HL-60/S4 treated with phorbol 12-myristate 13-acetate at 8.2 ng/mL for 4 days and 3 days (cell line): Measurements from ENCODE around the gene AK2.
"Not testable (repeated sequence)": the region's sequence is repeated elsewhere in the genome, so short reads cannot be mapped to it uniquely, and the experiment has no call there.

ENCODE experiments used
- in situ Hi-C: fragments of 300-500 bp; cut with MboI; formaldehyde crosslinking; loops from 2 replicates; pipeline ENCODE4 v1.15.0; 2022; ENCODE audit warnings: low sequenced_read_pairs

AK2 gene

DNA sequence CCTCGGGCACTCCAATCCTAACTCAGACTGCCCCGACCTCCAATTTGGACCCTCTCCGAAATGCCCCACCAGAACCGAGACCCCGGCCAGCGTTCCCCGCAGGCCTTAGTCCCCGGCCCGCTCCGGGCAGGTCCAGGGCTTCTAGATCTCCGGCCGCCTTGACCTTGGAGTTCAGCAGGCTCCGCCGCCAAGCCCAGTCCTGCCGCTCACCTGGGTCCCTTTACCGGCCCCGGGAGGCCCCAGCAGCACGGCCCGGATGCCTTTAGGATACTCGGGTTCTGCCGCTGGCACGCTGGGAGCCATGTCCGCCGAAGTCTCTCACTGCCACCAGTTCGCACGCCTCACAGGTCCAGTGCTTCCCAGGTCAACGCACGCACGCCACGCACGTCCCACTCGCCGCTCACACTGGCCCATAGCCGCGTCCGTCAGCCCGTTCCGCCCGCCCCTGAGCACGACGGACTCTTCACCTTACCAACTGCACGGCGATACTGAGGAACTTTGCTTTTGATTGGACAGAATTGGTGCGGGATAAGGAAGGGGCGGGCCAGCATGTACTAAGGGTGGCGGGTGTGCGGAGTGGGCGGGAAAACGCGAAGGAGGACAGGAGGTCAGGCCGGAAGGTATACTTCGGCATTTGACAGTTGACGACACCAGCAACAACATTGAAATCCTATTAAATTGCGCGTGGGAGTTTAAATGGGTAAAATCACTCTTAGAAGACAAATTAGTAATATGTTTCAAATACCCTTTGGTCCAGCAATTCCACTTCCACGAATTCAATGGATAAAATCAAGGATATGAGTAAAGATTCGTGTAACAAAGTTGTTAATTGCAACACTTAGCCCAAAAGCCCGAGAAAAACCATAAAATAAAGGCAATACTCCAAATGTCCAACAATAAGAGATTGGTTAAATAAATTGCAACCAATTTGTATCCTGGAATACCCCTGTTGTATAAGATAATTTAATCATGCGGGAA lies at the start of gene AK2:
Gene AK2, minus strand, starts transcription at position 358 of the 978 bp plus-strand sequence. Its CDS starts 55 bp downstream, at position 303.
- in situ Hi-C loops: no loop called here

DNA sequence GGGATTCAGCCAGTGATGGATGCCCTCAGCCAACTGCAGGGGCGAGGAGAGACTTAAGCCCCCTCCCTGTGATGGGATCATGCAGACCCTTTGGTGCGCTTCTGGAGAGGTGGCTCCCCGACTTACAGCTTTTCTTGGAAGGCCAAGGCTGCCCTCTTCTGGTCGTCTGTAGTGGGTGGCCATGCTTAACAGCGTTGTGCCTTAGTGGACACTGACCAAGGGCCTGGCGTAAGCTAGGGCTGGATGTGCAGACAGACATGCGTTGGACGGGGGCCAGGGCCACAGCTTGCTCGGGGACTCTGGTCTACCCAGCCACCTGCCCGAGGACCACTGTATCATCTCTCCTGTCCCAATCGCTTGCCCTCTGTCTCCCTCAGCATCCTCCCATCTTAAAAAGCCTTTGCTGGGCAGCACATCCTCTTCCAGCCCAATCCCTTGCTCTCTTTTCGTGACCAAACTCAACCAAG lies 49.7 kb upstream of the AK2 start:
- in situ Hi-C loops: loop anchor here (10.0 kb wide), 1 partner anchor 152 kb away; no protein-coding TSS in a partner anchor

DNA sequence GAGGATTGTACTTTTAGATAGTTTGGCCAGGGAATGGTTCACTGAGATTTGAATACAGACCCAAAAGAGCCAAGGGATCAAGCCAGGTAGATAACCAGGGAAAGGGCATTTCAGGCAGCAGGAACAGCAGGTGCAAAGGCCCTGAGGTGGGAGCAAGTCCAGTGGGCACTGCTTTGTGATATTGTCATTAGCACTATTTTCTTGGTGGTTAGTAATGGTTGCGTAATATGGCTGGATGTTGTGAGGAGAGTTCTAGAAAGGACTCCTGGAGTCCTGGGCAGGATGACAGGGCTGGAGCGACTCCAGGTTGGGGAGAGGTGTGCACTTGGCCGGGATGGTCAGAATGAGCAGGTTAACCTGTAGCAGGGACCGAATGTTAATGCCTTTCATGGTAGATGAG lies 48.6 kb upstream of the AK2 start:
- in situ Hi-C loops: loop anchor here (10.0 kb wide), 1 partner anchor 151 kb away; no protein-coding TSS in a partner anchor

DNA sequence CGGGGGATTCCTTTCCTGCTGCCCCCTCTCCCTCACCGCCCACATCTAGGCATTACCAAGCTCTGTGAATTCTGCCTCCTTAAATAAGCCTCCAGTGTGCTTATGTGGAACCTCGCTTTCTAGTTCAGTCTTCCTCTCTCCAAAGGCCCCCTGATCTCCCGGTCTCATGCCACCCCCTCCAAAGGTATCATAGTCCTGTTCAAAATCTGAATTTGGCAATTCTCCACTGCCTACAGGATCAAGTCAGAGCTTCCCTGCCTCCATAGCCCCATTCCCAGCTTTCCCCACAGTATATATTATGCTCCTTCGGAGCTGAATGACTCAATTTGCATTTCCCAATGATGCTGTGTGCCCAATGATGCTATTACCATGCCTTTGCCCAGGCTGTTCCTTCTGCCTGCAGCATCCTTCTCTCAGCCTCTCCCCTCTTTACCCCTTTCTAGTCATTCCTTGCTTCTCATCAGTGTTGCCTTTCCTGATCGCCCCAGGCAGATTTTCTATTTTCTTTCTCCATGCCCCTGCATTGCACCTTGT lies 46.0 kb upstream of the AK2 start:
- in situ Hi-C loops: loop anchor here (10.0 kb wide), 1 partner anchor 148 kb away; no protein-coding TSS in a partner anchor

DNA sequence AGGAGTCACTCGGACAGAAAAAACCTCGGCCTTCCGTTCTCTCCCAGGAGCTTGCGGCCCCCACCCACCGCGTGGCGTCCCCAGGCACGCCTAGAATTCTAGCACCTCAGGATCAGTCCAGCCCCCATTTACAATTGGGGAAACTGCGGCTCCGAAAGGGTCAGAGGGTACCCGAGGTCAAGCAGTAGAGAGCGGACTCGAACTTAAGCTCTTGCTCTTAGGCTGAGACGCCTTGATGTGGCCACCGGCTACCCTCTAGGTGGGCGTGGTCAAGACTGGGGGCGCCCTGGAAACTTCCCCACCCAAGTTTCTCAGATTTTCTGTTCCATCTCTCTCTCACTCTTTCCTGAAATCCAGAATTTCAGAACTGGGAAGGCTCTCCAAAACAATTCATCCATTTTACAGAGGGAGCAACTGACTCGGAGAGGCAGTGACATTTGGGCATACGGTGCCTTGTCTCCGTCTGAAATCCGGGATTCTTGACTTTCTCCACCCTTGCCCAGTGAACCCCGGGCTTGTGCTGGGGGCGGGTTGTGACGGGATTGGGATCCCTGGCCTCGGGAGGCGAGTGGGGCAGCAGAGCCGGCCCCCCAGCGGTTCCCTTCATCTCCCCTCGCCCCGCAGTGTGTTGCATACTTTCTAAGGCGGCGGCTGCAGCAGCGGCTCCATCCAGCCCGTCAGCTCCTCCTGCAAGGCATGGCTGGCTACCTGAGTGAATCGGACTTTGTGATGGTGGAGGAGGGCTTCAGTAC lies 45.0 kb upstream of the AK2 start:
- in situ Hi-C loops: loop anchor here (10.0 kb wide), 1 partner anchor 147 kb away; no protein-coding TSS in a partner anchor

DNA sequence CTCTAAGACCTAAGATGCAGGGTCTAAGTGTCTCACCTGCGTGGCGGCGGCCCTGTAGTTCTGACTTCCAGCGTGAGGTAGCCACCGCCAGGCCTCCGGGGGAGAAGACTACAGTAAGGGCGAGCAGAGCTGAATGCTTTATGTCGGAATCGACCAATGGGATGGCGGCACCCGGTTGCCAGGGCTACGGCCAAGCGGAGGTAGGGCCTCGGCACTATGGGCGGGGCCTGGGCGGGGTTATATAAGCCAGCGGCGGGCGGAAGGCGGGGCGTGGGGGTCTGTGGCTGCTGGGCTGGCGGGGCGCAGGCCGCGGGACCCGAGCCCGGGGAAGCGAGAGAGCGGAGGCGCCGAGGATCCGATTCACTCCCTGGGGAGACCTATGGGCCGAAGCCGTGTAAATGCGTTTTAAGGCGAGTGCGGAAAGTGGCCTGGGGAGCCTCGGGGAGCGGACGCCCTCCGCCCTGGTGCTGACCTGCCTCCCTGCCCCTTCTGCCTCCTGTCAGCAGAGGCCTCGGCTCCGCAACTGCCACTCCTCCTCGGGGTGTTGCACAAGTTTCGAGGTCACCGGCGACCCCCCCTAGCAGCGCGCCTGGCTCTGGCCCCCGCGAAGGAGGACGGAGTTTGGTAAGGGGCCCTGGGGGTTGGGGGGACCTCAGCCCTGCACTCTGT lies 44.3 kb upstream of the AK2 start, which contains the start of gene AZIN2:
Gene AZIN2, plus strand, starts transcription at position 269 of the 669 bp plus-strand sequence. CDS start 1,097 bp downstream, outside the sequence.
- in situ Hi-C loops: loop anchor here (10.0 kb wide), 1 partner anchor 146 kb away; no protein-coding TSS in a partner anchor

DNA sequence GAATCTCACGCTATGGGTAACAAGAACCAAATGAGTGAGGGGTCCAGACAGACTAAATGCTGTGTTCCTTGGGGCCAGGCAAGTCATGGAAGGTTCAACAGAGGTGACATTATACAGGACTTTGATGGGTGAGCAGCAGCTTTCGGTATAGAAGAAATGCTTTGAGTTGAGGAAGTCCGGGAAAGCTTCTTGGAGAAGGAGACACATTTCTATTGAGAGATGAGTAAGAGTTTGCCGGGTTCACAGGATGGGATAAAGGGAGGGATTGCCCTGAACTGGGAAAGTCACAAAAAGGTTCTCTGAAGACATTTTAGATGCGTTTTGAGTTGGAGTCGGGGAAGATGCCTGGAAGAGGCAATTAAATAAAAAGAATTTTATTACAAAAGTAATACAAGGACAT lies 43.7 kb upstream of the AK2 start:
- in situ Hi-C loops: loop anchor here (10.0 kb wide), 1 partner anchor 146 kb away; no protein-coding TSS in a partner anchor

DNA sequence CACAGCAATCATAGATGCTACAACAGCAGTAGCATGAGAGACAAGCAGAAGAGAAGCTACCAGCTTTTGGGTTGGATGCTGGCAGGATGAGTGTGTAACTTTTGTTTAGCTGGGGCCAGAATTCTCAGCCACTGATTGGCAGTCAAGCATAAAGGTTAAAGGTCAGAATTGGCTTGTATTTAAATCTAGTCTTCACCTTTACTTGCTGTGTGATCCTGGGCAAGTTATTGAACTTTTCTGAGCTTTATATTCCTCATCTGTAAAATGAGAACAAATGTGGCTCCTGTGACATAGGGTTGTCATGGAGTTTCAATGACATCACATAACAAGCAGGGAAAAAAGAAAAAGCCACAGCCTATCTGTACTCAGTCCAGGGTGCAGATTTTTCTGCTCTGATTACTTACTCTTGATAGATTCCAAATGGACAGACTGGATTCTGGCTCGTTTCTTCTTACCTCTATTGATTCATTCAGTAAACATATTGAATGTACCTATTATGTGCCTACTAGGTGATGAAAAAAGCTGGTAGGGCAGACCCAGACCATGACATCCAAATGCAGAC lies 41.4 kb upstream of the AK2 start:
- in situ Hi-C loops: no loop called here

DNA sequence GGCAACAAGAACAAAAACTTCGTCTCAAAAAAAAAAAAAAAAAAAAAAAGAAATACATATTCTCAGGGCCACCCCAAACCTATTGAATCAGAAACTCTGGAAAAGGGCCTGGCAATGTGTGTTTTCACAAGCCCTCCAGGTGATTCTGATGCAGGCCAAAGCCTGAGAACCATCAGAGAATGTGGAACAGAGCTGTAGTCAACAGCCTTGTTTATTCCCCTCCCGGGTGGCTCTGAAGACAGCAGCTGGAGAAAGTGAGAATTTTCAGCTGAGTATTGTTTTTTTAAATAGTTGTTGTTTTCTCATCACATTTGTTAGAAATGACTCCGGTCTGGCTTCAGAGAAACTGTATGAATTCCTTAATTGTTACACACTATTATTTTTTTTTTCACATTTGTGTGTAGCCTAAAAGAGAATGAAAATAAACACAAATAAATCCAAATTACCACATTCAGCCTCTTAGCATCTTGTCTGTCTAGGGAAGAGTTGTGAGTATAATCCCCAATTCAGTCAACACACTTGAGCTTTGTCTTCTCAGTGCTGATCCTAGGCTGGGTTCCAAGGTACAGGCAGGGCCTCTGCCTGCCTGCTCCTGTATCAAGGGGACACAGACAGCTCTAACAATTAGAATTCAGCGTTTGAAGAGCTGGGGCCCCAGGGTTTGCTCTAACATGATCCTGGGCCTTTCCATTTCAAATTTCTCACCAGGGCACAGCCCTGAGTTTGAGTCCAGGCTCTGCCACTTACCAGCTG lies 37.7 kb upstream of the AK2 start:
- in situ Hi-C loops: no loop called here

DNA sequence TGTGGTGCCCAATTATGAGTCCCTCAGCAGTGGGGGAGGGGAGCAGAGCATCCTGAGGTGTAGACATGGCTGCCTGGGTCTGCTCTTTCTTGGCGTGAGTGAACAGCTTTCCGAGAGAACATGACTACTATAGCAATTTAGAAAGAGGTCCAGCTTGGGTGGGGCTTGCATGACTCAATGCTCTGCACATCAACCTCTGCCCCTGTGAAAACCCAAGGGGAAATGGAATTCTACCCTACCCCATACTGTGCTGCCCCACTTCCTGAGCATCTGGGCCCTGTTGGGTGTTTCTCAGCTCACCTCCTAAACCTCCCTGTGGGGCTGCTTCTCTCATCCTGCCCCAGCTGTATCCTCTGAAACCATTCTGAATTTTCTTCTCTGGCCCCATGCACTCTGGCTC lies 36.0 kb upstream of the AK2 start:
- in situ Hi-C loops: no loop called here

DNA sequence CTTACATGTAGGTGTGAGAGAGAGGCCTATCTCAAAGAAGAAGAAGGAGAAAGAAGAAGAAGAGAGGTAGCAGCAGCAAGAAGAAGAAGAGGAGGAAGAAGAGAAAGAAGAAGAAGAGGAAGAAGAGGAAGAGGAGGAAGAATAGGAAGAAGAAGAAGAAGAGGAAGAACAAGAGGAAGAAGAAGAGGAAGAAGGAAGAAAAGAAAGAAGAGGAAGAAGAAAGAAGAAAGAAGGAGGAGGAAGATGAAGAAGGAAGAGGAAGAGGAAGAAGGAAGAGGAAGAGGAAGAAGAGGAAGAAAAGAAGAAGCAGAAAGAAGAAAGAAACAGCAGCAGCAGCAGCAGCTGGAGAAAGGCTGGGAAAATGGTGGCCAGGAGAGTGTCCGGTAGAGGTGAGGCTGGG lies 33.9 kb upstream of the AK2 start:
- in situ Hi-C loops: no loop called here

DNA sequence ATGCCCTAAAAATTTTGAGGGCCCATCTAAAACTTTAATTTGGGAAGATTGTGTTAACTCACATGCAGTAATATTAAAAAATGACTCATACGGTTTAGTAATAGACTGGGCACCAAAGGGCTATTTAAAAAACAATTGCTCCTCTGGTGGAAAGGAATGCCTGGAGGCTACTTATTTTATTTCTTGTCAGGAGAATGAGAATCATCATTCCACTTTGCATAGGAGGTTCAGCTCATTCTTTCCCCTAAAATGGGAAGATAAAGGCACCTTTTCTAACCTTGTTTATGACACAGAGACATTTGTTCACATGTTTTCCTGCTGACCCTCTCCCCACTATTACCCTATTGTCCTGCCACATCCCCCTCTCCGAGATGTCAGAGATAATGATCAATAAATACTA lies 31.4 kb upstream of the AK2 start:
- in situ Hi-C loops: not testable (repeated sequence)

DNA sequence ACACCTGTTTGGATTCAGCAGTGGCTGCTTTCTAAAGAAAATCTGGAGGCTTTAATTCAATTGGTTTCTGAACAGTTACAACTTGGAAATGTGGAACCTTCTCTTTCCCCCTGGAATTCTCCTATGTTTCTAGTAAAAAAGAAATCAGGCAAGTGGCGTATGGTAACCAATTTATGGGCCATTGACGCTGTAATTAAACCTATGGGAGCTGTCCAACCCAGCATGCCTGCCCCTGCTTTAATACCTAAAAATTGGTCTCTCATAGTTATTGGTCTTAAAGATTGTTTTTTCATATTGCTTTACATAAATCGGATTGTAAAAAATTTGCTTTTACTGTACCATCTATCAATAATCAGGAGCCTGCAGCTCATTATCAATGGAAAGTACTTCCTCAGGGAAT lies 29.8 kb upstream of the AK2 start:
- in situ Hi-C loops: not testable (repeated sequence)

DNA sequence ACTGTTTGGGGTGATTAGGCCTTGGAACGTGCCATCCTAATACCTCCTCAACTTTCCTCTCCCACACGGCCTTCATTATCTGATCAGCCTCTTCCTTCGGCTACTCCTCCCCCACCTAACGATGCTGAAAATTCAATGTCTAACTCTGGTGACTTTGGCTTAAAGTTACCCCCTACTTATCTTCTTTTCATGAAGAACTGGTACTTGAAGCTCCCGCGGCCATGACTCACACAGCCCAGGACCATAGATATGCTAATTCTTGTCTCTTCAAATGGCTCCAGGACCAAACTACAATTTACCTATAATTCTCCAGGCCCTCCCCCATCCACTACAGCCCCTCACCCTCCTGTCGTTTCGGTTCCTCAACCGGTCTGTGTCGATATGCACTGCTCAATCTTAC lies 28.6 kb upstream of the AK2 start:
- in situ Hi-C loops: no loop called here

DNA sequence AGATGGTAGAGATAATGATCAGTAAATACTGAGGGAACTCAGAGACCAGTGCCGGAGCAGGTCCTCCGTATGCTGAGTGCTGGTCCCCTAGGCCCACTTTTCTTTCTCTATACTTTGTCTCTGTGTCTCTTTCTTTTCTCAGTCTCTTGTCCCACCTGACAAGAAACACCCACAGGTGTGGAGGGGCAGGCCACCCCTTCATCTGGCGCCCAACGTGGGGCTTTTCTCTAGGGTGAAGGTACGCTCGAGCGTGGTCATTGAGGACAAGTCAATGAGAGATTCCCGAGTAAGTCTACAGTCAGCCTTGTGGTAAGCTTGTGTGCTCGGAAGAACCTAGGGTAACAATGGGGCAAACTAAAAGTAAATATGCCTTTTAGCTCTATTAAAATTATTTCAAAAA lies 27.6 kb upstream of the AK2 start:
- in situ Hi-C loops: not testable (repeated sequence)

DNA sequence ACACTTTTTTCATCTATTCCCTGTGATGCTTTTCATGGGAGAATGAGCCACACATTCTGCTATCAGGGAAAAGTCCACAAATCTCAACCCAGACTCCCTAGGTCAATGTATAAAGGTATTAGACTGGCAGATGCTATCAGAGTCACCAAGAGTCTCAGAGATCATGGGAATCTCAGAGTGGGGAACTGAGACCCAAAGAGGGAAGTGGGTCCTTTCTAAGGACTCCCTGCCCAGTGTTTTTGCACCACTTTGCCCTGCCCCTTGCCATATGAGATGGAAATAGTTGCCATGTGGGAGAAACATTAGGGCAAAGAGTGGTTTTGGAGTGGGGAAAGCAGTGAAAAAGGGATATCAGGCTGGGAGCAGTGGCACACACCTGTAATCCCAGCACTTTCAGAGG lies 25.2 kb upstream of the AK2 start:
- in situ Hi-C loops: no loop called here

DNA sequence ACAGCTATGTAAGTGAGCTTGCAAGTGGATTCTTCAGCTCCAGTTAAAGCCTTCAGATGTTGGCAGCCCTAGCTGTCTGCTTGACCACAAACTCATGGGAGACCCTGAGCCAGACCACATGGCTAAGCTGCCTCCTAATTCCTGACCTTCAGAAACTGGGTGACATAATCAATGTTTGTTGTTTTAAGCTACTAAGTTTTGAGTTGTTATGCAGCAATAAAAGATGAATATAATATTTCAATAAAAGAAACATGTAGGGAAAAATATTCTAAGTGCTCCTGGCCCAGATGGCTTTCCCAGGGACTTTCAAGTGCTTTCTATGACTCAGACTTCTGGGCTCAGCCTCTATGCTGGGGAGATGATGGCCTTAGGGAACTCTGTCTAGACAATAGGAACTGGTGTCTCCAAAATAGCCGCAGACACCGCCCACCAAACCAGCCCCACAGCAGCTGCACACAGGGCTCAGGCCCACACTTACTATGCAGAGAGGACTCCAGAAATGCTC lies 23.9 kb upstream of the AK2 start:
- in situ Hi-C loops: no loop called here

DNA sequence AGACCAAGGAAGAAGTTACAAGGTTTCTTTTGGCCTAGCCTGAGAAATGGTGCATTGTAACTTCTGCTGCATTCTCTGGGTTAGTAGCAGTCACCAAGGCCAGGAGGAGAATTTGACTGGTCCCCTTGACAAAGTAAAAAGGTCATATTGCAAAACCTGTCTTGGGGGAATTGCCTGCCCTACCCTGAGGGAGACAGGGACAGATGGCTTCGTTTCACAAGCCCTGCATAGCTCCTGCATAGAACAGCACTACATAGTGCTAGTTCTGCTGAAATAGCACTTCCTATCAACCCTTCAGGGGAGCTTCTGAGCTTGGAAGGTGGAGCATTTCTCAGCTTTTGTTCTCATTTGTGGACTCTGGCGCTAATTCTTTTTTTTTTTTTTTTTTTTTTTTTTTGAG lies 20.4 kb upstream of the AK2 start:
- in situ Hi-C loops: no loop called here

DNA sequence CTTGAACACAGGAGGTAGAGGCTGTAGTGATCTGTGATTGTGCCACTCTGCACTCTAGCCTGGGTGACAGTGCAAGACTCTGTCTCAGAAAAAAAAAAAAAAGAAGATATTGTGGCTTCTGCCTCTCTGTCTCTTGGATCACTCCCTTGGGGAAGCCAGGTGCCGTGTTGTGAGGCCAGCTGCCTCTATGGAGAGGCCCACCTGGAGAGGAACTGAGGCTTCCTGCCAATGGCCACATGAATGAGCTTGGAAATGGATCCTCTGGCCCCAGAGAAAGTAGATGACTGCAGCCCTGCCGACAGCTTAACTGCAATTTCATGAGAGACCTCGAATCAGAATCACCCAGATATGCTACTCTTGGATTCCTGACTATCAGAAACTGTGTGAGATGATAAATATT lies 19.7 kb upstream of the AK2 start:
- in situ Hi-C loops: no loop called here
